NCI-H748 (cell line): ENCODE results near the gene GINS1.
"Not testable (repeated sequence)": the region's sequence is repeated elsewhere in the genome, so short reads cannot be mapped to it uniquely, and the experiment has no call there.

ENCODE experiments used
- DNase-seq: peaks from one replicate; lab custom pipeline; 2025; ENCODE audit not compliant: unreplicated experiment; lab: John Stamatoyannopoulos, UW

GINS1 gene

GRCh38 chr20:25473297-25473696, 65.8 kb downstream of the GINS1 start:
- DNase-seq, result not testable (repeated sequence)

GRCh38 chr20:25476106-25477013, 68.9 kb downstream of the GINS1 start:
- DNase-seq, result no peak

- no peak for DNase-seq
These were observed 69.8 kb downstream of the GINS1 start for GRCh38 chr20:25477014-25477882.

GRCh38 chr20:25478889-25479568, 71.6 kb downstream of the GINS1 start:
- no peak for DNase-seq

GRCh38 chr20:25479638-25480037, 72.2 kb downstream of the GINS1 start:
- DNase-seq, result no peak

- no peak for DNase-seq
These were observed 72.7 kb downstream of the GINS1 start for GRCh38 chr20:25480156-25480555.

- DNase-seq, result no peak
These were observed 73.3 kb downstream of the GINS1 start for GRCh38 chr20:25480797-25481196.

GRCh38 chr20:25481235-25481917, 73.9 kb downstream of the GINS1 start:
- DNase-seq, result no peak

- no peak for DNase-seq
These were observed 74.4 kb downstream of the GINS1 start for GRCh38 chr20:25481918-25482253.

- no peak for DNase-seq
These were observed 76.1 kb downstream of the GINS1 start for GRCh38 chr20:25483431-25484132.

GRCh38 chr20:25484224-25484846, 76.9 kb downstream of the GINS1 start:
- DNase-seq, result no peak

- DNase-seq, result no peak
These were observed 77.5 kb downstream of the GINS1 start for GRCh38 chr20:25484911-25485511.

GRCh38 chr20:25485872-25486271, 78.4 kb downstream of the GINS1 start:
- DNase-seq, result no peak

GRCh38 chr20:25486377-25486776, 78.9 kb downstream of the GINS1 start:
- DNase-seq, result no peak

GRCh38 chr20:25487306-25487705, 79.8 kb downstream of the GINS1 start:
- DNase-seq, result no peak

GRCh38 chr20:25487975-25488374, 80.5 kb downstream of the GINS1 start:
- DNase-seq, result no peak

- DNase-seq, result no peak
These were observed 81.9 kb downstream of the GINS1 start for GRCh38 chr20:25489221-25489871.

GRCh38 chr20:25490656-25491445, 83.4 kb downstream of the GINS1 start:
- DNase-seq, result no peak
